Stomach (tissue), 4 donors: ENCODE measurements around the gene UBQLN4.

Experiments used
- CTCF ChIP-seq, 7 experiments: fragments of 450-650 bp in 4 of 7; fragments of 200-600 bp in 3 of 7; sonication (generic) in 3 of 7; IDR thresholded peaks; one replicate each; pipeline ENCODE4 v1.5.1; 2016 to 2019; ENCODE audit warnings: antibody characterized with exemption in 7 of 7, control low read depth in 2 of 7, mild to moderate bottlenecking in 1 of 7
- EP300 ChIP-seq: sonication (generic); formaldehyde crosslinking; IDR thresholded peaks from one replicate; pipeline ENCODE4 v1.6.1; 2017; ENCODE audit warnings: antibody characterized with exemption

DNA sequence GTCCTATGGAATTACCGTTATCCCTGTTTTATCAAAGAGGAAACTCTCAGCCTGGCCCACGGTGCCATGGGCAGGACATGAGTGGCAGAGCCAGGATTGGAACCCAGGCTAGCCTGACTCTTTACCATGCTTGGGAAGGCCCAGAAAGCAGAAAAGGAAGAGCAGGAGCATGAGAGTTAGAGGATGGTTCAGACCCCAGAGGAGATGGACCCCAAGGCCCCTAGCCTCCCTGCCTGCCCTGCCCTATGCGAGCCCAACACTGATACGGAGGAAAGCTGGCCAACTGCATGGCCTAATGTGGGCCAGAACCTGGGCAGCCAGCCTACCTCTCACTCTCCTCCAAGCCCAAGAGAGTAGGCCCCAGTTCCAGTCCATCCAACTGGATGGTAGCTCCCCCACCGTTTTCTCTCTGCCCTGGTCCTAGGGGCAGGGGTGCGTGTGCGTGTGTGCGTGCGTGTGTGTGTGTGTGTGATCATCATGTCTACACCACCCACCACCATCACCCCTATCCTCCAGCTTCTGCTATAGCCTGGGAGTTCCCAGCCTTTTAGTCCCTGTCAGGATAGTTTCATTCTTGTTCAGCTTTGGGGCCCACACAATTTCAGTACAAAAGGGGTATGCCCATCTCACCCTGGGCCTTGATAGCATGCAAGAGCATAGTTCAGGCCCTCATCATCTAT lies 44.0 kb upstream of the UBQLN4 start:
- TF ChIP-seq CTCF (IDR thresholded peaks at IDR 0.05) = no peak
- TF ChIP-seq EP300 = no peak
